ENCODE data around the gene PRLHR.

PRLHR gene

DNA sequence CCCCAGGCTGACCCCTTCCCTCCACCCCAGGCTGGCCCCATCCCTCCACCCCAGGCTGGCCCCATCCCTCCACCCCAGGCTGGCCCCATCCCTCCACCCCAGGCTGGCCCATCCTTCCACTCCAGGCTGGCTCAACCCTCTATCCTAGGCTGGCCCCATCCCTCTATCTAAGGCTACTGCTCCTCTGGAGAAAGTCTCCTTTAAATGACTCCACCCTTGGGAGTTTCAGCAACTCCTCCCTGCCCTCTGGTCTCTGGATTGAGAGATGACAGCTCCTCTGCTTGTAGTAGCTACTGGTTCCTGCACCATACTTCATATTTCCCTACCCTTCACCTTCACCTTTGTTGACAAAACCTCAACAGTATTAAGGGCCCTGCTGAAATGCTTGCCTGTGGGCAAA, 8.5 kb downstream of the PRLHR start:
- no peak for DNase-seq

DNA sequence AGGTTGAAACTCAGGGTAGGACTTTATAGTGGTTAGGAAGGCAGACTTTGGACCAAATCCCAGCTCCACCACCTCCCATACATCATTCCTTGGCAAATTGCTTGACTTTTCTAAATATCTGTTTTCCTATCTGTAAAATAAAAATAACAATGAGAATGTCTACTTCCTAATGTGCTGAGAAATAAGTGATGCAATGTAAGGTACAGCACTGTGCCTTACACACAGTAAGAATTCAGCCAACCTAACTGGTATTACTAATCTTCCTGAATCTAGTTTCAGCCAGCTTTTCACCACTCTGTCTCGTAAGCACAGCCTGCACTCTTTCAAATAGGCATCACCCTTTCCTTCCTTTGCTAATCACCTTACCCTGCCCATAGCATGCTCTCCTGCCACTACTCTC, 9.7 kb downstream of the PRLHR start:
- DNase-seq = no peak

GRCh38 chr10:118585234-118585633, 10.2 kb downstream of the PRLHR start:
- no peak for DNase-seq

GRCh38 chr10:118584181-118584954, 11.1 kb downstream of the PRLHR start:
- DNase-seq = no peak

DNA sequence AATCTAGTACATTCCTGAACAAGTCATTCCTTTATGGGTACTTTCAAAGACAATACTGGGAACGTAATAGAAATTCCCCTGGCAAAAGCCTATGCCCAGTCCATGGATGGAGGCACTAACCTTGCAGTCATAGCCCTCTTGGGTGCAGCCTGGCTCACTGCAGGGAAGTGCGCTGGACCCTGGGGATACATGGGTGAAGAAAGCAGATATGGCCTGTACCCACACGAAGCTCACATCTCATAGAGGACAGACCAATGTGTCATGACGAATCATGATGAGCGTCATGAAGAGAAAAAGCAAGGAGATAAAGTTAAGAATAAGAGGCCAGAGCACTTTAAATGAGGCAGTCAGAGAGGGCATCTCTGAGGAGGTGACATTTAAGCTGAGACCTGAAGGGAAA, 11.8 kb downstream of the PRLHR start:
- no peak for DNase-seq

DNA sequence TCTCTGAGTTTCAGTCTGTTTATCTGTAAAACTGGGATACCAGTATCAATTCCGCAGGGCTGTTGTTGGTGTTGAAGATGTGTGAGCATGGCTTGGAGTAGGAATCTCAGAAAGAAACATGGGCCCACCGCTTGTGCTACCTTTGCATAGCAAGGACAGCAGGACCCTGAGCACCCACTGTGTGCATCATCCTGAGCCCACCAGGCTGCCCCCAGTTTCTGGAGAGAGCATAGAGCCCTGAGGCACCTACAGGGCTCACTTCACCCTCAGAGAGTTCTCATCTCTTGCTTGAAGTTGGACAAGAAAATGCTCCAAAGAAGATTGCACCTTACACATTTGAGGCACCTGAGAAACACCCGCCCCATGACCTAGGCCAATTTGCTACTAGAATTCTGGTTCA, 12.9 kb downstream of the PRLHR start:
- no peak for DNase-seq

DNA sequence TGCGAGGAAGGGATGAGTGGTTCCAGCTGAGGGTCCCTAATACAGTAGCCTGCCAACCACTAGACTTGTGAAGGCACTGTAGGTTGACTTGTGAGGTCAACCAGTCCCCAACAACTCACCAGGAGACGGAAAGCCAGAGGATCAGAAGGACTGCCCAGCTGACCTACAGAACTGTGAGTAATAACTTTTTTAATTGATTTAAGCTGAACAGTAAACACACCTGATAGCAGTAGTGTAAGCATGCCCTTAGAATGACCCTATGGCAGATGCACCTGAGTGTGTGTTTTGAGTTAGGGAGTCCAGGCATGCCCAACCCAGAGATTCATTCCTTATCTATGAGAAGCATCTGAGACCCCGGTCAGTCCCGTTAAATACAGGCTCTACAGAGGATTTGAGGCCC, 14.1 kb downstream of the PRLHR start:
- no peak for DNase-seq

GRCh38 chr10:118580702-118581101, 14.7 kb downstream of the PRLHR start:
- DNase-seq = no peak

GRCh38 chr10:118573512-118573911, 21.9 kb downstream of the PRLHR start:
- no peak for DNase-seq

- DNase-seq = no peak
Observed at GRCh38 chr10:118572256-118573041, 23.0 kb downstream of the PRLHR start.

DNA sequence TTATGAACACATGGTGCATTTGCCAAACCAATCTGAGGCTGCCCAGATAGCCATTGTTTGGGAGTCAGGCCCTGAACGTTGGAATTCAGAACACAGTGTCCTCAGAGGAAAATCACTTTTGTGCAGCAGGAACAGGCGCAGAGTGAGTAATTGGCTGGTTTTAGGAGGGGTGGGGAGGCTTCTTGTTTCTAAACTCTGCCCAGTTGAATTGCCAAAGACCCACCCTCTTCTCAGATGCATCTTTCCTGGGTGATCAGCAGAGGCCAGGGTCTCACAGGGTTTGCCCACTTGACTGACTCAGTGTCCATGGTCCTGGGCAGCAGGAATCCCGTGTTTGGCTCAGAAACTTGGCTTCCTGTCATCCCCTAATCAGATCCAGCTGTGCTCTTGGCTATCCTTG, 24.3 kb downstream of the PRLHR start:
- no peak for DNase-seq

DNA sequence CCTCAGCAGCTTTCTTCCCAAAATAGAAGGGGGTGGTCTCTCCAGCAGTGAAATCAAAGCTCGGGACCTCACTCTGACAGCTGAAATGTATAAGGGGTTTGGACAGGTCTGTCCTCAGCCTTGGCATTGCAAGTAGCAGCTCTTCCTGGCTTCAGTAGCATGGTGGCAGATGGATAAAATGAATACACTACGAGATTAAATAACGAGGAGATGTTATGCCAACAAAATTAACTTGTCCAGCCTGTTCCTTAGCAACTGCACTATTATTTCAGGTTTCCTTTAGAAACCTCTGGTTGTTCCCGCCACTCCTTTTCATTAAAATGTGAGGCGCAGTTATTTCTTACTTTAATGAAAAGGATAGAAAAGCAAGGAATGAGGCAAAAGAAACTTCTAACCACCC, 24.9 kb downstream of the PRLHR start:
- DNase-seq = no peak

DNA sequence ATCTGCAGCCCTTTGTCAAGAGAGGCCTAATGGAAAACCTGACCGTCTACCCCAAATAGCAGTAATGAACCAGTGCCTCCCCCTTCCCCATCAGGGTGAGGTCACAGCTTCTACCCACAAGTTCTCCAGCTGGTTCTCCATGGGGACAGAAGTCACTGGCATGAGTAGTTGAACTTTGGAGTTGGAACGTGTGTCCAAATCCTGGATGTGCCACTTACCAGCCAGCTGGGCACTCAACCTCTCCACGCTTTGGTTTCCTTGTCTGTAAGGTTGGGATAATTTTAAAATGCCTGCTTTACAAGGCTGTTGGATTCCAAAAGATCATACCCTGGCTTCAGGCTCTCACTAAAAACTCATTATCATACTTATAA, 25.6 kb downstream of the PRLHR start:
- no peak for DNase-seq

GRCh38 chr10:118569241-118569881, 26.1 kb downstream of the PRLHR start:
- no peak for DNase-seq

DNA sequence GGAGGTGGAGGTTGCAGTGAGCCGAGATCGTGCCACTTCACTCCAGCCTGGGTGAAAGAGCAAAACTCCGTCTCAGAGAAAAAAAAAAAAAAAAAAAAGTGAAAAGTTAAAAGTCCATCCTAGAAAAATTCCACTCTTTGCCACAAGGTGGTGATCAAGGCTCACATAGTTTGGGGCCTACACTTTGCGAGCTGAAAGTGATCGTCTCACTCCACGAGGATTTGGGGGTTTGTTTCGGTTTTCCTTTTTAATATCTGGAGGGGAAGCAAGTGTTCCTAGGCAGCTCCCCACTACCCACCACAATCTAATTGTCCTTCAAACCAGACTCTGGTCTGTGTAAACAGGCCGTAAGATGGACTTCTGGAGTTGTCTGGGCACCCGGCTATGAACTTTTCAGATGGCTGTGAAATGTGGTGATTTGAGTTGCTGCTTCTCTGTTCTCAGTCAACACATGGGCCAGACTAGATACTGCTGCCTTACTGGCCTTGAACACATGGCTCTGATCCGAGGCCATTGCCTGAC, 27.1 kb downstream of the PRLHR start:
- peak; percentile 52 for DNase-seq

- DNase-seq = no peak
Observed at GRCh38 chr10:118567701-118568248, 27.7 kb downstream of the PRLHR start.

DNA sequence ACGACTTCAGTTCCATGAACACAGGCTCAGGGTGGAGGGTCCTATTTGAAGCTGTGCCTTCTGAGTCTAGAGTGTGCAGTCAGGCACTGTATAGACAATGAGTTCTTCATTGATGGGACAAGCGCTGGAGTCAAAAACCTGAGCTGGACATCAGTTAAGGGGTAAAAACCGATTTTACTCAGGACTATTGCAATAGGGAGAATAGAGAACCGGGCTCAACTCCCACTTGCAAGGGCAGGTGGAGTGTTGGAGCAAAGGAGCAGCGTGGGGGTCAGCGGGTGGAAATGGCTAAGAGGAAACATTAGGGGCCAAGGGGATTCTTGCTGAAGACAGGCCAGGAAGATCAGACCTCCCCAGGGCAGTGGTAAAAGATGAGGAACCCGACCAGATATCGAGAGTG, 28.5 kb downstream of the PRLHR start:
- no peak for DNase-seq

- no peak for DNase-seq
Observed at GRCh38 chr10:118565301-118566075, 30.0 kb downstream of the PRLHR start.

- no peak for DNase-seq
Observed at GRCh38 chr10:118564652-118565051, 30.8 kb downstream of the PRLHR start.

- DNase-seq = no peak
Observed at GRCh38 chr10:118564114-118564513, 31.3 kb downstream of the PRLHR start.

DNA sequence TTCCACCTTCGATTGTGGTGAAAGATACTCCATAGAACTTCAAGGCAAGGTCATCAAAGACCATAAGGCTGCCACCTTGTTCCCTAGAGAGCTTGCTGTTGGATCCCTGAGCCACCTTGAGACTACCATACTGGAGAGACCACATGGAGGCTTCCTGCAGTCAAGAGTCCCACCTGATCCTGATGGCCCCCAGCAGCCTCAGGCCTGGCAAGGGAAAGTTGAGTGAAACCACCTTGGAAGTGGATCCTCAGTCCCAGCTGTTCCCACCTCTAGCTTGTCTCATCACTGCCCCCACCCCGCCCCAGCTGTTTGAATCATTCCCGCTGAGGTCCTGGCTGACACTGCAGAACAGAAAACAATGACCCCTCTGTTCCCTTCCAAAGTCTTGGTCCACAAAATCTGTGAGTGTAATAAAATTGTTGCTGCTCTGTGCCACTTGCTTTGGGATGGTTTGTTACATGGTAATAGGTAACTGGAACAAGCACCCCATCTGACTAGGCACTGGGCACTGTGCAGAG, 32.0 kb downstream of the PRLHR start:
- DNase-seq = no peak

- DNase-seq = no peak
Observed at GRCh38 chr10:118562851-118563250, 32.6 kb downstream of the PRLHR start.

All from NCI-H2171 (cell line).